Upper lobe of right lung (tissue), 1 donor: ENCODE data around the gene B4GALT3. TPM values are rescaled to one million over a fixed set of nuclear protein-coding genes. Genes with fewer than 3 reads are reported as not detected.

Experiments used
- ATAC-seq: fragments of 200-7000 bp; cut with Tn5 transposase; one replicate; pipeline ENCODE4 v1.9.1; 2020; ENCODE audit warnings: mild to moderate bottlenecking, moderate library complexity
- DNase-seq: peaks from one replicate; pipeline ENCODE4 v3.0.0-alpha.2; 2020
- H3K27ac ChIP-seq: fragments of 200-600 bp; one replicate; pipeline ENCODE4 v1.8.0; 2022
- H3K27me3 ChIP-seq: fragments of 200-600 bp; one replicate; pipeline ENCODE4 v1.8.0; 2022; ENCODE audit warnings: mild to moderate bottlenecking
- H3K36me3 ChIP-seq: fragments of 200-600 bp; one replicate; pipeline ENCODE4 v1.8.0; 2022
- H3K4me1 ChIP-seq: fragments of 200-600 bp; one replicate; pipeline ENCODE4 v1.8.0; 2022
- H3K4me3 ChIP-seq: fragments of 200-600 bp; one replicate; pipeline ENCODE4 v1.8.0; 2022; ENCODE audit warnings: mild to moderate bottlenecking
- H3K9me3 ChIP-seq: fragments of 200-600 bp; one replicate; pipeline ENCODE4 v1.8.0; 2022
- intact Hi-C: fragments of 100-400 bp; cut with DNase I; formaldehyde crosslinking; loops from one replicate; pipeline ENCODE4 v1.11.0; 2022
- total RNA-seq: library from RNA; stranded (reverse); fragmentation: NEBNext Ultra II Directional; extraction: Animal tissue kit (Norgen Biotek cat#: 25700); gene quantifications from one replicate; pipeline ENCODE4 v1.2.1, GENCODE V29; 2021
- TF ChIP-seq, protein P1 (sequence below): fragments of 200-600 bp; IDR thresholded peaks from one replicate; pipeline ENCODE4 v1.8.0; 2022; ENCODE audit warnings: antibody characterized with exemption
- donor health status: DM: no; HTN: yes; CAD: no; lungs with severe emphysema.

Gene B4GALT3
- total RNA-seq, 1 donor from 2014 or later: 35.7 TPM

- Histone ChIP-seq H3K27ac (peak overlapping the region; percentile 97), H3K4me1 (peaks cover 13% of the 10 kb centered on the region), H3K9me3 (no peaks in the 10 kb centered on the region), H3K27me3 (no peaks in the 10 kb centered on the region), H3K36me3 (peaks cover 62% of the 10 kb centered on the region), H3K4me3 (peak overlapping the region; percentile 68)
- ATAC-seq: no peak
- intact Hi-C loops: no loop called here
- DNase-seq: no peak
- TF ChIP-seq, protein P1, sequence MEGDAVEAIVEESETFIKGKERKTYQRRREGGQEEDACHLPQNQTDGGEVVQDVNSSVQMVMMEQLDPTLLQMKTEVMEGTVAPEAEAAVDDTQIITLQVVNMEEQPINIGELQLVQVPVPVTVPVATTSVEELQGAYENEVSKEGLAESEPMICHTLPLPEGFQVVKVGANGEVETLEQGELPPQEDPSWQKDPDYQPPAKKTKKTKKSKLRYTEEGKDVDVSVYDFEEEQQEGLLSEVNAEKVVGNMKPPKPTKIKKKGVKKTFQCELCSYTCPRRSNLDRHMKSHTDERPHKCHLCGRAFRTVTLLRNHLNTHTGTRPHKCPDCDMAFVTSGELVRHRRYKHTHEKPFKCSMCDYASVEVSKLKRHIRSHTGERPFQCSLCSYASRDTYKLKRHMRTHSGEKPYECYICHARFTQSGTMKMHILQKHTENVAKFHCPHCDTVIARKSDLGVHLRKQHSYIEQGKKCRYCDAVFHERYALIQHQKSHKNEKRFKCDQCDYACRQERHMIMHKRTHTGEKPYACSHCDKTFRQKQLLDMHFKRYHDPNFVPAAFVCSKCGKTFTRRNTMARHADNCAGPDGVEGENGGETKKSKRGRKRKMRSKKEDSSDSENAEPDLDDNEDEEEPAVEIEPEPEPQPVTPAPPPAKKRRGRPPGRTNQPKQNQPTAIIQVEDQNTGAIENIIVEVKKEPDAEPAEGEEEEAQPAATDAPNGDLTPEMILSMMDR: no peak
Measured at GRCh38 chr1:161166669-161167548, 10.4 kb downstream of the B4GALT3 start.

DNA sequence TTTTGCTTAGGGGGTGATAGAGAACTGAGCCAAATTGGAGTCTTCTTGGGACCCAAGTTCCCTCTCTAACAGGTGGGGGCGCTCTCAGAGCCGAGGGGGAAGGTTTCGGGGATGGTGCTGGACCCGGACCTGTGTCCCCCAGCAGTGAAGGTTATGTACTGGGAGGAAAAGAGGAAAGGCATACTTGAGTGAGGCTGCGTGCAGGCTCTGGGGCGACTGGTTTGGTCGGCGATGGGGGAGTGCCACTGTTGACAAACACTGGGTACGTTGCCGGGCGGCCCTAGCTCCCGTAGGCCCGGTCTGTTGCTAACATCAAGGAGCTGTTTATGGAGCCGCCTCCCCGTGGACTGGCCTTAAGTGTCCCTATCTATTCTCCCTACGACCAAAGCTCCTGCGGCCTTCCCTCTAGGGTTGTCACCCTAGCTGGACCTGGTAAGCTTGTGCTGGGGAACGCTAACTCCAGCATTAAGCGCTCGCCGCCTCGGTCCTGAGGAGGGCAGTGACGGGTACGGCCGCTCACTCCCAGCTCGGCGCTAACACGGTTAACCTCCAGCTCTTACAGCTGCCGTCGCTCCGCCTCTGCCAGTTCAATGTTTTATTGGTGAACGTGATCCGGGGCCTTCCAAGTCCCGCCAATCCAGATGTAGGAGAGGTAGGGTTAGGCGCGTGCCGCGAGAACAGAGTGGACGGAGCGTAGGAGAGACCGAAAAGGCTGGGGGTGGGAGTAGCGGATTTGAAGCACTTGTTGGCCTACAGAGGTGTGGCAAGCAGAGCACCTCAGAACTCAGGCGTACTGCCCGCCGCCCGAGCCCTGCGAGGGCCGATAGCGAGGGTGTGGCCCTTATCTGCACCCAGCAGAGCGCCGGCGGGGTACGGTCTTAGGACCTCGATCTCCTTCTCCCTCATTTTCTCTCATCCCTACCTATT lies 11.3 kb downstream of the B4GALT3 start, which contains the start of gene PPOX:
Gene PPOX, plus strand, starts transcription at position 685 of the 927 bp plus-strand sequence. CDS start 422 bp downstream, outside the sequence.
- Histone ChIP-seq H3K9me3 (no peaks in the 10 kb centered on the region), H3K4me3 (peak within 1 kb of the TSS; percentile 68), H3K27me3 (no peaks in the 10 kb centered on the region), H3K36me3 (peaks cover 54% of the 10 kb centered on the region), H3K4me1 (peaks cover 15% of the 10 kb centered on the region), H3K27ac (peak within 1 kb of the TSS; percentile 97)
- intact Hi-C loops: no loop called here
- ATAC-seq (peak; percentile 97), DNase-seq (peak; percentile 97)
- TF ChIP-seq, protein P1: peak; percentile 37

GRCh38 chr1:161164901-161165610 lies 12.3 kb downstream of the B4GALT3 start:
- TF ChIP-seq, protein P1: no peak
- DNase-seq: peak; percentile 53
- intact Hi-C loops: no loop called here
- peaks cover 45% of the 10 kb centered on the region for H3K36me3 ChIP-seq
- H3K4me3 ChIP-seq: peak overlapping the region; percentile 68
- H3K27me3 ChIP-seq: no peaks in the 10 kb centered on the region
- H3K4me1 ChIP-seq: peaks cover 24% of the 10 kb centered on the region
- H3K27ac ChIP-seq: peak overlapping the region; percentile 97
- no peak for ATAC-seq
- H3K9me3 ChIP-seq: no peaks in the 10 kb centered on the region

DNA sequence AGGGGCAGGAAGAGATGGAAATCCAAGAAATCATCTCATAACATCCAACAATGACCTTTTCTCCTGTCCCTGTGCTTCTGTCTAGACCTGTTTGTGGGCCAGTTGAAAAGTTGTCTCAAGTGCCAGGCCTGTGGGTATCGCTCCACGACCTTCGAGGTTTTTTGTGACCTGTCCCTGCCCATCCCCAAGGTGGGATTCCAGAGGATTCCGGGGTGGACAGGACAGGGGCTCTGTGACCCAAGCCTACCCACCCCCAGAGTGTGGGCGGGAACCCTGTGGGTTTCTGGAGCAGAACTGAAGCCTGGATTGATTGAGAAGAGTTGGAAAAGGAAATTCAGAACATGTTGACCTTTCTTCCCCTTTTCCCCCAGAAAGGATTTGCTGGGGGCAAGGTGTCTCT lies 13.5 kb downstream of the B4GALT3 start:
- Histone ChIP-seq H3K27ac (no peak overlapping the region), H3K36me3 (peaks cover 33% of the 10 kb centered on the region), H3K4me1 (peaks cover 29% of the 10 kb centered on the region), H3K4me3 (no peak overlapping the region), H3K9me3 (no peaks in the 10 kb centered on the region), H3K27me3 (no peaks in the 10 kb centered on the region)
- intact Hi-C loops: no loop called here
- peak; percentile 48 for DNase-seq
- TF ChIP-seq, protein P1: no peak
- ATAC-seq: no peak

DNA sequence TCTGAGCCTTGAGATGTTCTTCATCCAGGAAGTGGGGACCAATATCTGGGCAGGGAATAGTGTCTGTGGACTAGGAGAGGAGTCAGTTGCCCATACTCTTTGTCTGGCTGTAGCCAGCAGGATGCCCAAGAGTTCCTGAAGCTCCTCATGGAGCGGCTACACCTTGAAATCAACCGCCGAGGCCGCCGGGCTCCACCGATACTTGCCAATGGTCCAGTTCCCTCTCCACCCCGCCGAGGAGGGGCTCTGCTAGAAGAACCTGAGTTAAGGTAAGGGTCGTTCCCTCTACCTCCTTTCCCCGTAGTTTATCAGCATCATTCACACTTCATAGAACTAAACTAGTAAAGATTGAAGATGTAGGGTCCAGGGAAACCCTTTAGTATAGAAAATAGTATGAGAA lies 14.5 kb downstream of the B4GALT3 start:
- intact Hi-C loops: no loop called here
- ATAC-seq: no peak
- Histone ChIP-seq H3K27me3 (no peaks in the 10 kb centered on the region), H3K4me3 (no peak overlapping the region), H3K36me3 (peaks cover 33% of the 10 kb centered on the region), H3K4me1 (peaks cover 30% of the 10 kb centered on the region), H3K9me3 (no peaks in the 10 kb centered on the region), H3K27ac (no peak overlapping the region)
- no peak for DNase-seq
- TF ChIP-seq, protein P1: no peak
